Heart right ventricle (tissue), 16 donors: ENCODE results near the gene NFIB. TPM values are rescaled to one million over a fixed set of nuclear protein-coding genes. Genes with fewer than 3 reads are reported as not detected.

Experiments
- ATAC-seq, 8 donors: fragments of 200-7000 bp; cut with Tn5 transposase; one replicate each; pipeline ENCODE4 v1.9.1; 2020; ENCODE audit warnings: mild to moderate bottlenecking in 8 of 8, moderate library complexity in 8 of 8, moderate number of reproducible peaks in 1 of 8
- DNase-seq, 2 donors: peaks; one replicate each; pipeline ENCODE4 v3.0.0-alpha.2; 2020
- H3K27ac ChIP-seq, 10 donors: fragments of 200-600 bp; sonication (generic) in 2 of 10; one replicate each; pipeline versions ENCODE4 v1.5.0 to v1.8.0; 2020 to 2022; ENCODE audit warnings: mild to moderate bottlenecking in 3 of 10
- H3K27me3 ChIP-seq, 7 donors: fragments of 200-600 bp; one replicate each; pipeline ENCODE4 v1.8.0; 2021 to 2022; ENCODE audit warnings: mild to moderate bottlenecking in 2 of 7
- H3K36me3 ChIP-seq, 9 donors: fragments of 200-600 bp; sonication (generic) in 1 of 9; one replicate each; pipeline versions ENCODE4 v1.5.0 to v1.8.0; 2020 to 2022; ENCODE audit warnings: mild to moderate bottlenecking in 2 of 9
- H3K4me1 ChIP-seq, 9 donors: fragments of 200-600 bp; sonication (generic) in 1 of 9; one replicate each; pipeline versions ENCODE4 v1.5.0 to v1.8.0; 2020 to 2022; ENCODE audit warnings: mild to moderate bottlenecking in 4 of 9
- H3K4me3 ChIP-seq, 10 donors: fragments of 200-600 bp; sonication (generic) in 2 of 10; one replicate each; pipeline versions ENCODE4 v1.5.0 to v1.8.0; 2020 to 2022; ENCODE audit warnings: mild to moderate bottlenecking in 7 of 10, moderate library complexity in 2 of 10
- H3K9me3 ChIP-seq, 11 donors: fragments of 200-600 bp in 10 of 11; sonication (generic) in 2 of 11; one replicate each; pipeline versions ENCODE4 v1.5.0 to v1.8.0; 2013 to 2022; ENCODE audit warnings: mild to moderate bottlenecking in 2 of 11, control low read depth in 1 of 11, moderate library complexity in 1 of 11
- CTCF ChIP-seq, 9 donors: fragments of 200-600 bp; sonication (generic) in 2 of 9; IDR thresholded peaks; one replicate each; pipeline versions ENCODE4 v1.5.0 to v1.8.0; 2021 to 2022; ENCODE audit warnings: antibody characterized with exemption in 9 of 9, mild to moderate bottlenecking in 5 of 9, moderate library complexity in 1 of 9
- WGBS, 2 donors: extraction: QIAGEN DNeasy Blood & Tissue Kit; methylation state at CpG; one replicate each; pipeline ENCODE4 v1.1.7; 2013; ENCODE audit warnings: inconsistent platforms in 1 of 2; 5-methylcytosine and 5-hydroxymethylcytosine counted together
- intact Hi-C, 10 donors: fragments of 100-400 bp; cut with DNase I; formaldehyde crosslinking; loops; one replicate each; pipeline versions ENCODE4 v1.11.1 to v1.14.2; 2022
- polyA plus RNA-seq, 2 donors: library from polyadenylated mRNA; stranded (reverse); fragments of 200-250 nt; gene quantifications; one replicate each; pipeline ENCODE4 v1.2.3, GENCODE V29; 2013
- total RNA-seq, 10 donors: library from RNA; stranded (reverse); fragmentation: NEBNext Ultra II Directional in 3 of 10; extraction: Animal tissue kit (Norgen Biotek cat#: 25700) in 3 of 10; gene quantifications; one replicate each; pipeline versions ENCODE4 v1.2.1 to v1.2.4, GENCODE V29; 2021 to 2023
- donor health status: Arrhythmogenic right ventricular cardiomyopathy.
- donor health status: ischemic (EF 13 %, LVEDD 7.1; RV severe dilation, severe dysfunction).
- donor health status: healthy with polysubstance abuse.
- donor health status: DM: no; HTN: yes; CAD: no.
- donor health status: DM: no; HTN: no; CAD: no.
- donor health status: ischemic (EF 25% LVEDD 6.9; RV normal size, moderate dysfunction).
- donor health status: ischemic (EF 25% LVEDD 5.7; RV mildly dilated, moderate dysfunction).
- donor health status: healthy.
- donor health status: DM: yes; HTN: yes; CAD: no.
- donor health status: Ischemic cardiomyopathy.
- donor health status: ischemic (EF 35%, LVEDD 5.7; RV mildly dilated, moderate dysfunction).
- donor health status: nonischemic (EF 11% LVEDD 7.7; RV severe dilation, severe dysfunction).
- donor health status: DM: yes; HTN: yes; CAD: no.
- donor health status: PGD.
- donor health status: ischemic (EF 29% LVEDD 5.4; RV normal size, mild dysfunction).
- donor health status: nonischemic (EF 23%, LVEDD 6.1; RV moderate dilation, normal function).

Gene NFIB
- total and polyA plus RNA-seq, 12 donors, result 16.7 to 145 (median 124) TPM

- intact Hi-C loops, result loop anchor here in 1 of 10 donors (5.0 kb wide), 1 partner anchor 39 kb away; no protein-coding TSS in a partner anchor
- DNase-seq (no peak), ATAC-seq (peak in 3 of 8 donors; percentile 23 to 55 (median 35))
- no peaks in the 10 kb centered on the region for H3K9me3 ChIP-seq
- TF ChIP-seq CTCF (IDR thresholded peaks at IDR 0.05), result no peak
- peak overlapping the region in 7 of 10 donors; percentile 14 to 64 (median 33) for H3K27ac ChIP-seq
- peaks cover 0 to 10% (median 0%) of the 10 kb centered on the region in 9 donors for H3K36me3 ChIP-seq
- no peaks in the 10 kb centered on the region for H3K27me3 ChIP-seq
- no peak overlapping the region for H3K4me3 ChIP-seq
- WGBS, 2 donors, result 48 to 55% methylated on average over 2 of the region's 2 CpGs
- H3K4me1 ChIP-seq, result peaks cover 9 to 79% (median 55%) of the 10 kb centered on the region in 9 donors
These were observed 51.1 kb downstream of the NFIB start for GRCh38 chr9:14262827-14263226.

- Histone ChIP-seq H3K27me3 (no peaks in the 10 kb centered on the region), H3K4me1 (peaks cover 14 to 91% (median 65%) of the 10 kb centered on the region in 9 donors), H3K36me3 (peaks cover 0 to 6% (median 0%) of the 10 kb centered on the region in 9 donors), H3K9me3 (no peaks in the 10 kb centered on the region), H3K4me3 (no peak overlapping the region), H3K27ac (peak overlapping the region in 4 of 10 donors; percentile 9 to 64 (median 41))
- intact Hi-C loops, result loop anchor here in 1 of 10 donors (5.0 kb wide), 1 partner anchor 41 kb away; no protein-coding TSS in a partner anchor
- TF ChIP-seq CTCF (IDR thresholded peaks at IDR 0.05), result no peak
- WGBS, 2 donors, result 4 to 26% methylated on average over 2 of the region's 2 CpGs
- DNase-seq (no peak), ATAC-seq (no peak)
These were observed 52.3 kb downstream of the NFIB start for GRCh38 chr9:14261616-14262015.

- Histone ChIP-seq H3K4me1 (peaks cover 19 to 94% (median 75%) of the 10 kb centered on the region in 9 donors), H3K4me3 (no peak overlapping the region), H3K27ac (peak overlapping the region in 1 of 10 donors; percentile 78), H3K9me3 (no peaks in the 10 kb centered on the region), H3K36me3 (no peaks in the 10 kb centered on the region), H3K27me3 (no peaks in the 10 kb centered on the region)
- TF ChIP-seq CTCF (IDR thresholded peaks at IDR 0.05), result no peak
- no peak for DNase-seq
- peak in 1 of 8 donors; percentile 41 for ATAC-seq
- intact Hi-C loops, result loop anchor here in 1 of 10 donors (5.0 kb wide), 1 partner anchor 42 kb away; no protein-coding TSS in a partner anchor
- WGBS, 2 donors, result 92 to 95% methylated on average over 4 of the region's 4 CpGs
These were observed 53.8 kb downstream of the NFIB start for GRCh38 chr9:14260101-14260500.

DNA sequence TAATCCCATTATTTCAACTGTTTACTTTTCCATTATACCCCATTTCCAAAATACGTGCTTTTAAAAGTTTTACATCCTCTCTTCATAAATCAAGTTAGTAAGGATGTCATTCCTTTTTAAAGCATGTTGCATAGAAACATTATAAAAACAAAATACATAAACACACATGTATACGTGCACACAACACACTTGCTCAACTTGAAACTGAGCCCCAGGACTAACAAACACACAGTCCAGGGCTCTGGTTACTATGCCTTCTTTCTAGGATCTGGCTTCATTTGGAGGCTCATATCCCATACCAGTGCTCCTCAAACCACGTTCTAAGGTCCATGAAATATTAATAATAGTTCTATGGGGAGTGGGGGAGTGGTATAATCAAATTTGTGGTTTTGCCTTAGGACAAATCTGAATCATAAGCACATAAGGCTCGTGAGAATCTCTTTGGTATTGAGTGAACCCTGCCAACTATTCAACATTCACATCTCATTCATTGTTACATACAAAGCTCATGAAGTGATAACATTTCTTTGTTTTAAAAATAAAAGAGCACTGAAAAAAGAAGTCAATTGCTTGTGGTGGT is 55.2 kb downstream of the NFIB start:
- H3K9me3 ChIP-seq, result no peaks in the 10 kb centered on the region
- ATAC-seq (no peak), DNase-seq (no peak)
- no peak overlapping the region for H3K4me3 ChIP-seq
- no peak for TF ChIP-seq CTCF (IDR thresholded peaks at IDR 0.05)
- peaks cover 19 to 87% (median 62%) of the 10 kb centered on the region in 9 donors for H3K4me1 ChIP-seq
- peak overlapping the region in 5 of 10 donors; percentile 5 to 78 (median 29) for H3K27ac ChIP-seq
- 41 to 52% methylated on average over 4 of the region's 4 CpGs for WGBS, 2 donors
- H3K36me3 ChIP-seq, result peaks cover 0 to 6% (median 0%) of the 10 kb centered on the region in 9 donors
- no peaks in the 10 kb centered on the region for H3K27me3 ChIP-seq
- intact Hi-C loops, result loop anchor here in 5 of 10 donors (5.0 to 10.0 kb wide), 3 partner anchors 46 to 814 kb away; no protein-coding TSS in a partner anchor
